OCI-LY3 (cell line): ENCODE results near the gene OPTN.
"Not testable (repeated sequence)": the region's sequence is repeated elsewhere in the genome, so short reads cannot be mapped to it uniquely, and the experiment has no call there.

Source experiments
- H2AFZ ChIP-seq: fragments of 200-600, 300-600 bp; shearing (Covaris generic); 2 replicates; pipeline ENCODE4 v1.6.0; 2014; ENCODE audit warnings: antibody characterized with exemption, low read depth, low read length
- H3K27ac ChIP-seq: fragments of 200-600, 300-600 bp; sonication (generic); 2 replicates; pipeline ENCODE4 v1.5.1; 2014; ENCODE audit warnings: mild to moderate bottlenecking, low read length, moderate library complexity, mixed read lengths
- H3K27me3 ChIP-seq: fragments of 200-600, 300-600 bp; sonication (generic); 2 replicates; pipeline ENCODE4 v1.6.1; 2014; ENCODE audit warnings: low read depth, low read length, mixed read lengths
- H3K36me3 ChIP-seq: fragments of 200-600, 300-600 bp; sonication (generic); replicated peaks from 2 replicates; pipeline ENCODE3; 2014; ENCODE audit warnings: low read depth, low read length, mixed read lengths
- H3K4me1 ChIP-seq: fragments of 300-600, 200-600 bp; sonication (generic); 2 replicates; pipeline ENCODE4 v1.6.1; 2014; ENCODE audit warnings: low read length, mixed read lengths
- H3K4me2 ChIP-seq: fragments of 200-600, 300-600 bp; sonication (generic); 2 replicates; pipeline ENCODE4 v1.6.1; 2014; ENCODE audit warnings: low read length, mixed read lengths
- H3K4me3 ChIP-seq: fragments of 300-600, 200-600 bp; sonication (generic); 2 replicates; pipeline ENCODE4 v1.5.1; 2014; ENCODE audit warnings: antibody characterized with exemption, mild to moderate bottlenecking, low read length, moderate library complexity
- H3K79me2 ChIP-seq: fragments of 300-600, 200-600 bp; shearing (Covaris generic); 2 replicates; pipeline ENCODE4 v1.6.1; 2014; ENCODE audit warnings: mild to moderate bottlenecking, low read length, mixed read lengths
- H3K9ac ChIP-seq: fragments of 300-600, 200-600 bp; shearing (Covaris generic); 2 replicates; pipeline ENCODE4 v1.6.0; 2014; ENCODE audit warnings: mild to moderate bottlenecking, low read length, moderate library complexity
- H3K9me3 ChIP-seq: fragments of 200-600, 300-600 bp; shearing (Covaris generic); 2 replicates; pipeline ENCODE4 v1.6.1; 2014; ENCODE audit warnings: low read length, mixed read lengths; ENCODE audit not compliant: insufficient read depth
- H4K20me1 ChIP-seq: fragments of 200-600, 300-600 bp; sonication (generic); 2 replicates; pipeline ENCODE4 v1.6.1; 2016; ENCODE audit warnings: low read length, mixed read lengths; ENCODE audit not compliant: insufficient read depth
- EZH2phosphoT487 ChIP-seq: fragments of 200-600 bp; shearing (Covaris generic); IDR thresholded peaks from 2 replicates; pipeline ENCODE4 v1.6.1; 2018; ENCODE audit warnings: antibody characterized with exemption, mixed run types, low read depth
- TF ChIP-seq, protein P1 (sequence below): fragments of 200-600, 300-600 bp; sonication (generic); IDR thresholded peaks from 2 replicates; pipeline ENCODE4 v1.5.1; 2014; ENCODE audit warnings: antibody characterized with exemption, low read length, low read depth

The OPTN gene

DNA sequence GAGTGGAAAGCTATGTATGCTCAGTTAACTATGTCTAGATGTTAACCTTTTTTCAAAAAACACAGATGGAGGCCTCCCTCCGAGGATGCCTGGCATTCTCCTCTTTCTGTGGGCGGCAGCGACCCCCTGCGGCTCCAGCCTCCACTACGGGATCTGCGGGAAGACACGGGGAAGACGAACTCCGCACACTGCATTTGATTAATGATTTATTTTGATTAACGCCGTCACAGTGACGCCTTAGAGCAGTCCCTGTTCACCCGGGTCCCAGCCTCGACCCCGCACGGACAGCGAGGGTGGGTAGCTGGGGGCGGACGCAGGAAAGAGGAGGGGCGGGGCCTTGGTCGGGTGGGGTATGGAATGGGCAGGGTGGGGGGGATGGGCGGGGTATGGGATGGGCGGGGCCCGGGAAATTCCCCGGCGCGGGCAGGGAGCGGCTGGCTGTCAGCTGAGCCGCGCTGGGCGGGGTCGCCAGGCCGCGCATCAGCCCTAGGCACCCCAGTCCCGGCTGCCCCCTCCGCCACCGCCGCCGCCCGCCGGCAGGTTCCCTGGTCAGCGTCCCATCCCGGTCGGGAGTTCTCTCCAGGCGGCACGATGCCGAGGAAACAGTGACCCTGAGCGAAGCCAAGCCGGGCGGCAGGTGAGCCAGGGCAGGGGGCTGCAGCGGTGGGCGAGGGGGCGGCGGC is at the start of gene OPTN:
Gene OPTN, plus strand, starts transcription at position 498 of the 683 bp plus-strand sequence. CDS start 8,960 bp downstream, outside the sequence.
- TF ChIP-seq, protein P1, sequence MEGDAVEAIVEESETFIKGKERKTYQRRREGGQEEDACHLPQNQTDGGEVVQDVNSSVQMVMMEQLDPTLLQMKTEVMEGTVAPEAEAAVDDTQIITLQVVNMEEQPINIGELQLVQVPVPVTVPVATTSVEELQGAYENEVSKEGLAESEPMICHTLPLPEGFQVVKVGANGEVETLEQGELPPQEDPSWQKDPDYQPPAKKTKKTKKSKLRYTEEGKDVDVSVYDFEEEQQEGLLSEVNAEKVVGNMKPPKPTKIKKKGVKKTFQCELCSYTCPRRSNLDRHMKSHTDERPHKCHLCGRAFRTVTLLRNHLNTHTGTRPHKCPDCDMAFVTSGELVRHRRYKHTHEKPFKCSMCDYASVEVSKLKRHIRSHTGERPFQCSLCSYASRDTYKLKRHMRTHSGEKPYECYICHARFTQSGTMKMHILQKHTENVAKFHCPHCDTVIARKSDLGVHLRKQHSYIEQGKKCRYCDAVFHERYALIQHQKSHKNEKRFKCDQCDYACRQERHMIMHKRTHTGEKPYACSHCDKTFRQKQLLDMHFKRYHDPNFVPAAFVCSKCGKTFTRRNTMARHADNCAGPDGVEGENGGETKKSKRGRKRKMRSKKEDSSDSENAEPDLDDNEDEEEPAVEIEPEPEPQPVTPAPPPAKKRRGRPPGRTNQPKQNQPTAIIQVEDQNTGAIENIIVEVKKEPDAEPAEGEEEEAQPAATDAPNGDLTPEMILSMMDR: peak; percentile 81
- TF ChIP-seq EZH2phosphoT487: no peak
- H3K36me3 ChIP-seq: no peaks in the 10 kb centered on the region
- peaks cover 4% of the 10 kb centered on the region for H3K4me1 ChIP-seq
- H3K79me2 ChIP-seq: no peaks in the 10 kb centered on the region; the same call in 1 of the 2 replicates
- no peaks in the 10 kb centered on the region for H4K20me1 ChIP-seq
- peak within 1 kb of the TSS; percentile 99 for H3K4me2 ChIP-seq
- H2AFZ ChIP-seq: peak within 1 kb of the TSS; percentile 99
- H3K27me3 ChIP-seq: no peaks in the 10 kb centered on the region
- peak within 1 kb of the TSS; percentile 51 for H3K27ac ChIP-seq
- H3K9me3 ChIP-seq: no peaks in the 10 kb centered on the region
- H3K4me3 ChIP-seq: peak within 1 kb of the TSS; percentile 99
- peak within 1 kb of the TSS; percentile 87 for H3K9ac ChIP-seq

GRCh38 chr10:13051126-13051694 is 48.8 kb upstream of the OPTN start:
- Histone ChIP-seq H3K79me2 (no peaks in the 10 kb centered on the region), H3K9ac (no peak overlapping the region), H3K36me3 (no peaks in the 10 kb centered on the region), H3K27me3 (no peaks in the 10 kb centered on the region), H3K4me3 (no peak overlapping the region), H3K4me2 (no peak overlapping the region), H2AFZ (no peak overlapping the region), H4K20me1 (no peaks in the 10 kb centered on the region), H3K4me1 (no peaks in the 10 kb centered on the region), H3K9me3 (no peaks in the 10 kb centered on the region), H3K27ac (no peak overlapping the region)
- TF ChIP-seq, protein P1: no peak
- no peak for TF ChIP-seq EZH2phosphoT487

DNA sequence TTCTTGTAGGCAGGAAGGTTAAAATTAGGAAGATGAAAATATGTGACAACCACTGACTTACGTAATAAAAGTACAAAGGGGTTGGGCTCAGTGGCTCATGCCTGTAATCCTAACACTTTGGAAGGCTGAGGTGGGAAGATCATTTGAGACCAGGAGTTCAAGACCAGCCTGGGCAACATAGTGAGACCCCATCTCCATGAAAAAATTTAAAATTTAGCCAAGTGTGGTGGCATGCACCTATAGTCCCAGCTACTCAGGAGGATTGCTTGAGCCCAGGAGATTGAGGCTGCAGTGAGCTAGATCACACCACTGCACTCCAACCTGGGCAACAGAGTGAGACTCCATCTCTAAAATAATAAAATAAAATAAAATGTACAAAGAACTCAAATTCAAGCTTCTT is 46.8 kb upstream of the OPTN start:
- H3K4me2 ChIP-seq, H3K9ac ChIP-seq, H3K79me2 ChIP-seq, H3K4me1 ChIP-seq, H3K27me3 ChIP-seq, H3K9me3 ChIP-seq, H4K20me1 ChIP-seq, H3K4me3 ChIP-seq, H3K36me3 ChIP-seq, H3K27ac ChIP-seq, H2AFZ ChIP-seq: not testable (repeated sequence)

DNA sequence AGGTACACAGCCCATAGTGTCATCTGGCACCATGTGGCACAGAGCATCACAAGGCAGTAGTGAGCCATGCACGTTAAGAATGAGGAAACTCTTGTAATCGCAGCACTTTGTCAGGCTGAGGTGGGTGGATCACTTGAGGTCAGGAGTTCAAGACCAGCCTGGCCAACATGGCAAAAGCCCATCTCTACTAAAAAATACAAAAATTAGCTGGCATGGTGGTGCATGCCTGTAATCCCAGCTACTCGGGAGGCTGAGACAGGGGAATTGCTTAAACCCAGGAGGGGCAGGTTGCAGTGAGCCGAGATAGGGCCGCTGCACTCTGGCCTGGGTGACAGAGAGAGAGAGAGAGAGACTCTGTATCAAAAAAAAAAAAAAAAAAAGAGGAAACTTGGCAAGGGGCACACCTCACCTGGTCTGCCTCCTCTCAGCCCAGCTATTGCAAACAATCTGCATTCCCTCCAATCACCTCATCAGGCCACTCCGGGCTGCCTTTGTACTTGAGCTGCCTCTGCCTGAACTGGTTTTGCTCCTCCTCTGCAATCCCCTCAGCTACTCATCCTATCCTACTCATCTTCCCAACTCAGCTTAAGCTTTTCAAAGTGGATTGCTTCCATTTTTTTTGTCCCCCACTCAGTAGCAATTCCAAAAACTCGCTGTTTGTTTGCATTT is 46.0 kb upstream of the OPTN start:
- H3K36me3 ChIP-seq: no peaks in the 10 kb centered on the region
- TF ChIP-seq EZH2phosphoT487: no peak
- TF ChIP-seq, protein P1: no peak
- H3K9me3 ChIP-seq: no peaks in the 10 kb centered on the region
- H3K79me2 ChIP-seq: no peaks in the 10 kb centered on the region
- no peaks in the 10 kb centered on the region for H3K27me3 ChIP-seq
- H3K9ac ChIP-seq: no peak overlapping the region
- H4K20me1 ChIP-seq: no peaks in the 10 kb centered on the region
- H3K4me2 ChIP-seq: no peak overlapping the region
- H3K4me1 ChIP-seq: no peaks in the 10 kb centered on the region
- no peak overlapping the region for H3K4me3 ChIP-seq
- H2AFZ ChIP-seq: no peak overlapping the region
- H3K27ac ChIP-seq: no peak overlapping the region
